ENCODE data around the gene SLC37A4. TPM values are rescaled to one million over a fixed set of nuclear protein-coding genes. Genes with fewer than 3 reads are reported as not detected.

The SLC37A4 gene
- total and polyA plus RNA-seq, 2 of the 13 experiments (the other 11 are each of a cell fraction or from before 2014, with no cell fraction given): 43.0 to 56.1 TPM

DNA sequence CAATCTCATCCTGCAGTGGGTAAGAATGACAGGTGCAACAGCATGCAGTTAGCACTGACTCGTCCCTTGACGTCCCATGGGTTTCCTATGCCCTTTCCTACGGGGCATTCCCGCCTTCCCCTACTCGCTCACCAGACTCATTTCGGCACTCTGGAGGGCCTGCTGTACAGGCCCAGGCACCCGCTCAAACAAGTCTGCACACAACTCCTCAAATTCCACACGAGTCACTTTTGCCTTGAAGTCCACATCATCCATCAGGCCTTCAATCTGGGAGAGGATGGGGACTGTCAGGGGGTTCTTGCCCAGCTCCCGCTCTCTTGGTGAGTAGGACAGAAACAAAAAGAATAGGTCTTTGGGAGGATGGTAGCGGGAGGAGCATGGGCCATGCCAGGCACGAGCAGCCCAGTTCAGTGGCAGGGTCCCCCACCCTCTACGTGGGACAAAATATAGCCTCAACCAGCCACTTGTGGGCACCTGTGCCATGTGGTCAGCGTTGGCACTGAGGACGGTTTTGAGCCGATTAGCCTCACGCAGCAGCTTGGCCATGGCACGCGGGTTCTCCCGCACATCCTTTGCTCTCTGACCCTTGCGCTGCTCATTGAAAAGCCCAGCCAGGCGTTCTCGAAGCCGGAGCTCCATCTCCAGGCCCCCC is 21.6 kb upstream of the SLC37A4 start:
- peaks cover 25% of the 10 kb centered on the region for H3K79me2 ChIP-seq (ENCODE audit: insufficient read depth, low read length)
- no TSS peak for BruUV-seq (replicated peaks)
- H3K4me3 ChIP-seq (replicated peaks in 1 of 3; ENCODE audit: insufficient read depth in 1 of 3, low read depth in 2 of 3, low read length in 3 of 3): no peak overlapping the region
- no peak for ATAC-seq
- no peaks in the 10 kb centered on the region for H3K27me3 ChIP-seq (ENCODE audit: control insufficient read depth in 1 of 2, insufficient read depth in 2 of 2, low read length in 2 of 2)
- no peak for DNase-seq (ENCODE audit: low spot score)
- H3K9me3 ChIP-seq (ENCODE audit: low read length): no peaks in the 10 kb centered on the region
- CTCF ChIA-PET (ENCODE audit: low intra/inter-chr PET ratio, low total read pairs): no interaction called here
- no peak for TF ChIP-seq ETV5 (CRISPR knock-in tag; IDR thresholded peaks at IDR 0.05; ENCODE audit: borderline replicate concordance)
- H3K36me3 ChIP-seq (replicated peaks in 1 of 2; ENCODE audit: control insufficient read depth in 1 of 2, insufficient read depth in 2 of 2, low read length in 2 of 2): peaks cover 51 to 74% of the 10 kb centered on the region in 2 experiments
- POLR2A ChIA-PET: interaction anchor here (1.0 kb wide), 1 partner anchor 32 kb away, joined by 3 read pairs; the partner anchor contains the start of gene HMBS
- peaks cover 3% of the 10 kb centered on the region; the same call in 1 of the 2 replicates for H4K20me1 ChIP-seq (ENCODE audit: insufficient read depth, low read length)
- H3K27ac ChIP-seq (ENCODE audit: extremely low read length, insufficient read depth, low read length): no peak overlapping the region
- intact Hi-C loops (cut with micrococcal nuclease; ENCODE audit: unreplicated experiment) (no loop called here), in situ Hi-C loops (cut with HindIII; ENCODE audit: extremely low pct_ligation_motif_present, low pct_unique_long_range_greater_than_20kb) (no loop called here)
- H3K4me1 ChIP-seq (ENCODE audit: insufficient read depth, low read length): peaks cover 18% of the 10 kb centered on the region
- H2AFZ ChIP-seq (ENCODE audit: low read length): no peak overlapping the region
- no peak for FAIRE-seq
- no peak overlapping the region for H3K9ac ChIP-seq (ENCODE audit: insufficient read depth, low read depth, low read length)
- H3K4me2 ChIP-seq (ENCODE audit: low read depth, low read length): no peak overlapping the region
- 96% methylated on average over 23 of the region's 23 CpGs for WGBS (ENCODE audit: low lambda C conversion rate)

- in situ Hi-C loops (cut with HindIII; ENCODE audit: extremely low pct_ligation_motif_present, low pct_unique_long_range_greater_than_20kb): no loop called here
- no peaks in the 10 kb centered on the region for H3K9me3 ChIP-seq (ENCODE audit: low read length)
- WGBS (ENCODE audit: low lambda C conversion rate): 94% methylated on average over 13 of the region's 17 CpGs
- TF ChIP-seq HNRNPH1 (optimal IDR thresholded peaks at IDR 0.05; ENCODE audit: low read depth, low read length): no peak
- 0 out of 2 replicates have a peak, but pooled peaks have one; percentile 13 for TF ChIP-seq RBFOX2 (IDR thresholded peaks at IDR 0.05; ENCODE audit: low read depth, low read length)
- peaks cover 25% of the 10 kb centered on the region for H3K79me2 ChIP-seq (ENCODE audit: insufficient read depth, low read length)
- DNase-seq (ENCODE audit: low spot score) (no peak), FAIRE-seq (no peak), ATAC-seq (no peak)
- CTCF ChIA-PET (ENCODE audit: low intra/inter-chr PET ratio, low total read pairs): no interaction called here
- no peak overlapping the region for H3K4me2 ChIP-seq (ENCODE audit: low read depth, low read length)
- H3K27me3 ChIP-seq (ENCODE audit: control insufficient read depth in 1 of 2, insufficient read depth in 2 of 2, low read length in 2 of 2): no peaks in the 10 kb centered on the region
- BruUV-seq (replicated peaks): TSS peak; percentile 9
- intact Hi-C loops (cut with micrococcal nuclease; ENCODE audit: unreplicated experiment): no loop called here
- H3K4me3 ChIP-seq (replicated peaks in 1 of 3; ENCODE audit: insufficient read depth in 1 of 3, low read depth in 2 of 3, low read length in 3 of 3): no peak overlapping the region
- peaks cover 18% of the 10 kb centered on the region for H3K4me1 ChIP-seq (ENCODE audit: insufficient read depth, low read length)
- no peak overlapping the region for H3K9ac ChIP-seq (ENCODE audit: insufficient read depth, low read depth, low read length)
- peaks cover 54 to 80% of the 10 kb centered on the region in 2 experiments for H3K36me3 ChIP-seq (replicated peaks in 1 of 2; ENCODE audit: control insufficient read depth in 1 of 2, insufficient read depth in 2 of 2, low read length in 2 of 2)
- POLR2A ChIA-PET: no interaction called here
- no peak overlapping the region for H2AFZ ChIP-seq (ENCODE audit: low read length)
- peaks cover 3% of the 10 kb centered on the region; the same call in 1 of the 2 replicates for H4K20me1 ChIP-seq (ENCODE audit: insufficient read depth, low read length)
- no peak overlapping the region for H3K27ac ChIP-seq (ENCODE audit: extremely low read length, insufficient read depth, low read length)
Measured at GRCh38 chr11:119051440-119052162, 20.9 kb upstream of the SLC37A4 start.

Data from HepG2 (cell line).